HG03108 (cell line): ENCODE measurements around the gene ZNF90.
"Not testable (repeated sequence)": the region's sequence is repeated elsewhere in the genome, so short reads cannot be mapped to it uniquely, and the experiment has no call there.

Source experiments
- ATAC-seq: cut with Tn5 transposase; IDR thresholded peaks from one replicate; pipeline ENCODE4 v1.9.1; 2021; ENCODE audit warnings: moderate library complexity; ENCODE audit not compliant: unreplicated experiment

ZNF90 gene

GRCh38 chr19:20077791-20078463, at the start of gene ZNF90:
Gene ZNF90, plus strand, starts transcription at chr19:20078000. Its CDS starts 133 bp downstream, at chr19:20078133.
- peak; percentile 89 for ATAC-seq

GRCh38 chr19:20028611-20029010, 49.2 kb upstream of the ZNF90 start:
- no peak for ATAC-seq

GRCh38 chr19:20035935-20036334, 41.9 kb upstream of the ZNF90 start:
- no peak for ATAC-seq

GRCh38 chr19:20038358-20039202, 39.2 kb upstream of the ZNF90 start:
- no peak for ATAC-seq

- ATAC-seq = peak; percentile 95
These were observed 38.5 kb upstream of the ZNF90 start, which contains the start of gene ZNF682 for GRCh38 chr19:20039203-20039723. Gene ZNF682, minus strand, starts transcription at chr19:20039505. Its CDS starts 160 bp downstream, at chr19:20039345.

- no peak for ATAC-seq
These were observed 33.1 kb upstream of the ZNF90 start for GRCh38 chr19:20044663-20045062.

GRCh38 chr19:20045742-20046141, 32.1 kb upstream of the ZNF90 start:
- ATAC-seq = not testable (repeated sequence)

- peak; percentile 98 for ATAC-seq
These were observed 25.7 kb upstream of the ZNF90 start for GRCh38 chr19:20051841-20052768.

- not testable (repeated sequence) for ATAC-seq
These were observed 19.1 kb upstream of the ZNF90 start for GRCh38 chr19:20058738-20059137.

- ATAC-seq = no peak
These were observed 17.5 kb upstream of the ZNF90 start for GRCh38 chr19:20060282-20060681.

- ATAC-seq = no peak
These were observed 10.9 kb upstream of the ZNF90 start for GRCh38 chr19:20066861-20067260.

- ATAC-seq = no peak
These were observed 9.9 kb upstream of the ZNF90 start for GRCh38 chr19:20067943-20068342.

- not testable (repeated sequence) for ATAC-seq
These were observed 9.2 kb upstream of the ZNF90 start for GRCh38 chr19:20068559-20068958.

GRCh38 chr19:20070691-20071090, 7.1 kb upstream of the ZNF90 start:
- ATAC-seq = no peak

GRCh38 chr19:20072936-20073335, 4.9 kb upstream of the ZNF90 start:
- no peak for ATAC-seq

- no peak for ATAC-seq
These were observed 806 bp downstream of the ZNF90 start for GRCh38 chr19:20078581-20079031.

GRCh38 chr19:20079476-20079875, 1.7 kb downstream of the ZNF90 start:
- ATAC-seq = no peak

- ATAC-seq = no peak
These were observed 2.9 kb downstream of the ZNF90 start for GRCh38 chr19:20080656-20081055.

GRCh38 chr19:20082232-20082833, 4.5 kb downstream of the ZNF90 start:
- ATAC-seq = not testable (repeated sequence)

GRCh38 chr19:20082876-20083275, 5.1 kb downstream of the ZNF90 start:
- ATAC-seq = not testable (repeated sequence)
